B cell (primary cell): ENCODE data around the gene CCDC85B. TPM values are rescaled to one million over a fixed set of nuclear protein-coding genes. Genes with fewer than 3 reads are reported as not detected.

Experiments used
- ATAC-seq: fragments of 200-7000 bp; cut with Tn5 transposase; one replicate; pipeline ENCODE4 v1.10.0; 2021; ENCODE audit warnings: low read depth, mild to moderate bottlenecking, moderate number of reproducible peaks, moderate library complexity
- CTCF ChIA-PET: fragments of 350-600 bp; sonication (Branson Sonifier 250); formaldehyde crosslinking; loops from one replicate; lab custom pipeline; 2021; ENCODE audit warnings: antibody characterized with exemption, inconsistent platforms; lab: Charles Lee
- POLR2A ChIA-PET: fragments of 350-600 bp; sonication (Branson Sonifier 250); formaldehyde crosslinking; loops from one replicate; lab custom pipeline; 2021; ENCODE audit warnings: antibody characterized with exemption; lab: Charles Lee
- DNase-seq: peaks from one replicate; pipeline ENCODE4 v3.0.0; 2013
- H2AFZ ChIP-seq: 2 replicates; pipeline ENCODE4 v1.6.1; 2012; ENCODE audit warnings: mild to moderate bottlenecking, low read depth, low read length; ENCODE audit not compliant: insufficient read depth, poor library complexity, severe bottlenecking
- H3K27ac ChIP-seq, 2 donors: 1 replicate in 1 of 2; 2 replicates in 1 of 2; pipeline ENCODE4 v1.5.1; 2012 to 2013; ENCODE audit warnings: low read length in 2 of 2, mild to moderate bottlenecking in 2 of 2, moderate library complexity in 1 of 2
- H3K27me3 ChIP-seq, 4 experiments: fragments of 200-600 bp in 1 of 4; sonication (generic) in 1 of 4; replicated peaks in 1 of 4; 1 replicate in 2 of 4; 2 replicates in 2 of 4; pipeline versions ENCODE4 v1.6.1 to v1.7.0; 2013 to 2016; ENCODE audit warnings: low read length in 3 of 4, mild to moderate bottlenecking in 2 of 4, mixed read lengths in 1 of 4, moderate library complexity in 1 of 4; ENCODE audit not compliant: insufficient read depth in 4 of 4, control insufficient read depth in 3 of 4; ENCODE audit errors: control extremely low read depth in 1 of 4
- H3K36me3 ChIP-seq, 2 experiments: replicated peaks in 1 of 2; 1 replicate in 1 of 2; 2 replicates in 1 of 2; pipeline versions ENCODE4 v1.6.1 to v1.7.1; 2013; ENCODE audit warnings: low read length in 1 of 2; ENCODE audit not compliant: insufficient read depth in 2 of 2, control insufficient read depth in 1 of 2; ENCODE audit errors: control extremely low read depth in 1 of 2, extremely low read depth in 1 of 2
- H3K4me1 ChIP-seq, 2 donors: fragments of 200-600 bp in 1 of 2; sonication (generic) in 1 of 2; 1 replicate in 1 of 2; 2 replicates in 1 of 2; pipeline versions ENCODE4 v1.5.1 to v1.6.1; 2013 to 2017; ENCODE audit warnings: low read length in 2 of 2; ENCODE audit not compliant: control insufficient read depth in 2 of 2, insufficient read depth in 2 of 2
- H3K4me2 ChIP-seq: replicated peaks from 2 replicates; pipeline ENCODE3; 2012; ENCODE audit warnings: mild to moderate bottlenecking, low read depth, low read length; ENCODE audit not compliant: poor library complexity, severe bottlenecking
- H3K4me3 ChIP-seq, 5 experiments: fragments of 200-600 bp in 1 of 5; sonication (generic) in 1 of 5; 1 replicate in 3 of 5; 2 replicates in 2 of 5; pipeline versions ENCODE4 v1.5.1 to v1.7.0; 2011 to 2016; ENCODE audit warnings: low read length in 4 of 5, mild to moderate bottlenecking in 4 of 5, low read depth in 2 of 5, control low read depth in 1 of 5, moderate library complexity in 1 of 5; ENCODE audit not compliant: insufficient read depth in 1 of 5; ENCODE audit errors: control extremely low read depth in 1 of 5, extremely low read depth in 1 of 5
- H3K79me2 ChIP-seq: fragments of 200-600 bp; sonication (generic); one replicate; pipeline ENCODE4 v1.6.0; 2016; ENCODE audit warnings: low read length; ENCODE audit not compliant: control insufficient read depth, insufficient read depth
- H3K9ac ChIP-seq: fragments of 200-600 bp; sonication (generic); 2 replicates; pipeline ENCODE4 v1.6.1; 2017; ENCODE audit warnings: mild to moderate bottlenecking, low read length, moderate library complexity
- H3K9me3 ChIP-seq, 3 donors: one replicate each; pipeline versions ENCODE4 v1.6.1 to v1.7.1; 2013; ENCODE audit warnings: low read length in 2 of 3; ENCODE audit not compliant: control insufficient read depth in 2 of 3, insufficient read depth in 1 of 3; ENCODE audit errors: control extremely low read depth in 1 of 3
- H4K20me1 ChIP-seq: 2 replicates; pipeline ENCODE4 v1.6.0; 2012; ENCODE audit warnings: mild to moderate bottlenecking, low read length; ENCODE audit not compliant: insufficient read depth, control insufficient read depth, poor library complexity, severe bottlenecking
- H3K27ac Mint-ChIP-seq: one replicate; pipeline ENCODE4 v1.8.0; 2021; ENCODE audit warnings: mixed read lengths
- H3K27me3 Mint-ChIP-seq: one replicate; pipeline ENCODE4 v1.8.0; 2021; ENCODE audit warnings: mixed read lengths
- H3K4me1 Mint-ChIP-seq: one replicate; pipeline ENCODE4 v1.8.0; 2021; ENCODE audit warnings: mixed read lengths
- H3K4me3 Mint-ChIP-seq: one replicate; pipeline ENCODE4 v1.8.0; 2021; ENCODE audit warnings: mixed read lengths
- H3K9me3 Mint-ChIP-seq: one replicate; pipeline ENCODE4 v1.8.0; 2022; ENCODE audit warnings: mixed read lengths; ENCODE audit not compliant: insufficient read depth
- EZH2 ChIP-seq: IDR thresholded peaks from 2 replicates; pipeline ENCODE4 v1.6.1; 2012; ENCODE audit warnings: borderline replicate concordance, low read depth, mild to moderate bottlenecking, moderate library complexity, low read length; ENCODE audit not compliant: insufficient read depth, poor library complexity, severe bottlenecking
- WGBS: methylation state at CpG from one replicate; pipeline ENCODE4 v1.1.5; 2013; ENCODE audit warnings: missing lambda C conversion rate; ENCODE audit not compliant: insufficient coverage; 5-methylcytosine and 5-hydroxymethylcytosine counted together
- intact Hi-C: fragments of 100-400 bp; cut with micrococcal nuclease; formaldehyde crosslinking; loops from one replicate; pipeline ENCODE4 v1.10.0; 2022
- polyA plus RNA-seq: library from polyadenylated mRNA; depleted of rRNA; stranded (reverse); fragments of >200 nt; gene quantifications from 2 replicates; pipeline ENCODE4 v1.2.3, GENCODE V29; 2012
- total RNA-seq, 2 donors: library from RNA; stranded (reverse); fragments of 120-200 nt in 1 of 2; gene quantifications; 1 replicate in 1 of 2; 2 replicates in 1 of 2; pipeline versions ENCODE4 v1.2.3 to v1.2.4, GENCODE V29; 2013 to 2022
- TF ChIP-seq, protein P1 (sequence below): fragments of 200-600 bp; IDR thresholded peaks from one replicate; pipeline ENCODE4 v1.8.0; 2022; ENCODE audit warnings: antibody characterized with exemption, mild to moderate bottlenecking

Gene CCDC85B
- total and polyA plus RNA-seq, 2 donors (not counting 1 experiment from before 2014, with no cell fraction given), result 18.2 to 39.5 TPM

DNA sequence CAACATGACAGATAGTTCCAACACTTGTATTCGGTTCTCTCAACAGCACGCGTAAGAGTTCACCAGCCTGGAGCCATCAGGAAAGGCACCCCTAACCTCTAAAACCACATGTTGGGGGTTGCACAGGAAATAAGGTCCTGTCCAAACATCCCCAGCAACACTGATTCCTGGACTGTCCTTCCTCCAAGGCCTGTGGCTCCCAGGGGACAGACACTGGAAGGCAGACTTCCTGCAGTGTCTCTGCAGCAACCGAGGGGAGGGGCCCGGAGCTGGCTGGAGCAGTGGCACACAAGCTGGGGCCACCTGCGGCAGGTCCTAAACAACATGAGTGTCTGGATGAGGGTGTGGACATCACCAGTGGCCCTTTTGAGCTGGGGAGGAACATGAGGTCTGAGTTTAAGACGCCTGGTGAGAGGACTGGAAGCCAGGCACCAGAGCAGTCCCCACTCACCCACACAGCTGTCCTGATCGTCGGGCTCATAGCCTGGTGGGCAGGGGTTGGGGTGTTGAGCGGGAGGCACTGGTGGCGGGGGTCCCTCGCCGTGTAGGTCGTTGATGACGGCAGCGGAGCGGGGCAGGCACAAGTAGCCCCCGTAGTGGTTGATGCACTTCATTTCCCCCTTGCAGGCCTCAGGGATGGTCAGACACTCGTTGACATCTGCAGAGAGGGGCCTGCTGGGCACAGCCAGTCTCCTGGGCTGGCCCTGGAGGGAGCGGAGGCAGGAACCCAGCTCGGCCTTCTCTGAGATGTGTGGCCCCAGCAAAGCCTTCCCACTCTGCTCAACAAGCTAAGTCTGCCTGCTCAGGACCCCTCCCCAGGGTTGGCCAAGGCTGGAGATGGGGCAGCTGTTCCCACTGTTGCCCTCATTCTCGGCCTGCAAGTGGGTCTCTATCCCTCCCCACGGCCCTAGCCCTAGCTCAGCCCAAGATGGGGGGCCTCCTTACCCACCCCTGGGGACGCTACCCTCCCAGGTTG lies 19.5 kb upstream of the CCDC85B start:
- Histone ChIP-seq H3K4me3 (no peak overlapping the region), H3K36me3 (peaks cover 0 to 4% of the 10 kb centered on the region in 2 experiments), H3K9ac (no peak overlapping the region), H3K79me2 (no peaks in the 10 kb centered on the region), H4K20me1 (no peaks in the 10 kb centered on the region), H3K4me1 (peaks cover 10 to 29% of the 10 kb centered on the region in 2 donors), H3K4me2 (no peak overlapping the region), H3K27me3 (no peaks in the 10 kb centered on the region), H3K27ac (no peak overlapping the region), H3K9me3 (no peaks in the 10 kb centered on the region), H2AFZ (no peak overlapping the region)
- intact Hi-C loops, result loop anchor here (5.0 kb wide), 1 partner anchor 181 kb away; the partner anchor contains the start of gene SF3B2
- H3K27me3 Mint-ChIP-seq, result peaks cover 5% of the 10 kb centered on the region
- POLR2A ChIA-PET, result interaction anchor here (0.8 to 3.6 kb wide), 4 partner anchors 10 to 231 kb away, joined by 3 to 24 read pairs (median 12); partner anchors contain the start of genes FIBP and MUS81
- peak overlapping the region; percentile 53 for H3K4me3 Mint-ChIP-seq
- H3K27ac Mint-ChIP-seq, result peak overlapping the region; percentile 11
- H3K9me3 Mint-ChIP-seq, result no peaks in the 10 kb centered on the region
- 55% methylated on average over 16 of the region's 24 CpGs for WGBS
- CTCF ChIA-PET, result interaction anchor here (0.5 to 7.0 kb wide), 4 partner anchors 11 to 157 kb away, joined by 3 to 71 read pairs (median 34); partner anchors contain the start of genes CCDC85B, CFL1, FIBP and MUS81
- H3K4me1 Mint-ChIP-seq, result peaks cover 29% of the 10 kb centered on the region
- DNase-seq (no peak), ATAC-seq (no peak)
- TF ChIP-seq, protein P1, sequence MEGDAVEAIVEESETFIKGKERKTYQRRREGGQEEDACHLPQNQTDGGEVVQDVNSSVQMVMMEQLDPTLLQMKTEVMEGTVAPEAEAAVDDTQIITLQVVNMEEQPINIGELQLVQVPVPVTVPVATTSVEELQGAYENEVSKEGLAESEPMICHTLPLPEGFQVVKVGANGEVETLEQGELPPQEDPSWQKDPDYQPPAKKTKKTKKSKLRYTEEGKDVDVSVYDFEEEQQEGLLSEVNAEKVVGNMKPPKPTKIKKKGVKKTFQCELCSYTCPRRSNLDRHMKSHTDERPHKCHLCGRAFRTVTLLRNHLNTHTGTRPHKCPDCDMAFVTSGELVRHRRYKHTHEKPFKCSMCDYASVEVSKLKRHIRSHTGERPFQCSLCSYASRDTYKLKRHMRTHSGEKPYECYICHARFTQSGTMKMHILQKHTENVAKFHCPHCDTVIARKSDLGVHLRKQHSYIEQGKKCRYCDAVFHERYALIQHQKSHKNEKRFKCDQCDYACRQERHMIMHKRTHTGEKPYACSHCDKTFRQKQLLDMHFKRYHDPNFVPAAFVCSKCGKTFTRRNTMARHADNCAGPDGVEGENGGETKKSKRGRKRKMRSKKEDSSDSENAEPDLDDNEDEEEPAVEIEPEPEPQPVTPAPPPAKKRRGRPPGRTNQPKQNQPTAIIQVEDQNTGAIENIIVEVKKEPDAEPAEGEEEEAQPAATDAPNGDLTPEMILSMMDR, result no peak
- no peak for TF ChIP-seq EZH2
